ENCODE measurements around the gene FYB1. TPM values are rescaled to one million over a fixed set of nuclear protein-coding genes. Genes with fewer than 3 reads are reported as not detected.
"Not testable (repeated sequence)": the region's sequence is repeated elsewhere in the genome, so short reads cannot be mapped to it uniquely, and the experiment has no call there.

The FYB1 gene
- total RNA-seq, 1 donor from 2014 or later, result not detected

- no peak overlapping the region for H3K27ac Mint-ChIP-seq (ENCODE audit: unreplicated experiment)
- no peaks in the 10 kb centered on the region for H3K27me3 Mint-ChIP-seq (ENCODE audit: unreplicated experiment)
- H3K4me3 Mint-ChIP-seq (ENCODE audit: unreplicated experiment), result no peak overlapping the region
- no peaks in the 10 kb centered on the region for H3K4me1 Mint-ChIP-seq (ENCODE audit: low read depth, unreplicated experiment)
- no peak for TF ChIP-seq CTCF (IDR thresholded peaks at IDR 0.05; ENCODE audit: partially characterized antibody, unreplicated experiment)
- no peaks in the 10 kb centered on the region for H3K36me3 Mint-ChIP-seq (ENCODE audit: unreplicated experiment)
- no peaks in the 10 kb centered on the region for H3K9me3 Mint-ChIP-seq (ENCODE audit: unreplicated experiment)
- DNase-seq, result no peak
These were observed 17.4 kb upstream of the FYB1 start for GRCh38 chr5:39236718-39237117.

- no peak overlapping the region for H3K4me3 Mint-ChIP-seq (ENCODE audit: unreplicated experiment)
- H3K36me3 Mint-ChIP-seq (ENCODE audit: unreplicated experiment), result no peaks in the 10 kb centered on the region
- H3K4me1 Mint-ChIP-seq (ENCODE audit: low read depth, unreplicated experiment), result no peaks in the 10 kb centered on the region
- H3K9me3 Mint-ChIP-seq (ENCODE audit: unreplicated experiment), result no peaks in the 10 kb centered on the region
- no peak for DNase-seq
- H3K27ac Mint-ChIP-seq (ENCODE audit: unreplicated experiment), result no peak overlapping the region
- H3K27me3 Mint-ChIP-seq (ENCODE audit: unreplicated experiment), result no peaks in the 10 kb centered on the region
- no peak for TF ChIP-seq CTCF (IDR thresholded peaks at IDR 0.05; ENCODE audit: partially characterized antibody, unreplicated experiment)
These were observed 16.3 kb upstream of the FYB1 start for GRCh38 chr5:39235648-39236047.

- H3K36me3 Mint-ChIP-seq (ENCODE audit: unreplicated experiment); H3K27me3 Mint-ChIP-seq (ENCODE audit: unreplicated experiment); DNase-seq; H3K4me3 Mint-ChIP-seq (ENCODE audit: unreplicated experiment); H3K27ac Mint-ChIP-seq (ENCODE audit: unreplicated experiment); H3K4me1 Mint-ChIP-seq (ENCODE audit: low read depth, unreplicated experiment); H3K9me3 Mint-ChIP-seq (ENCODE audit: unreplicated experiment): not testable (repeated sequence)
These were observed 15.1 kb upstream of the FYB1 start for GRCh38 chr5:39234494-39234893.

- Mint-ChIP-seq H3K27ac (ENCODE audit: unreplicated experiment) (no peak overlapping the region), H3K36me3 (ENCODE audit: unreplicated experiment) (no peaks in the 10 kb centered on the region), H3K27me3 (ENCODE audit: unreplicated experiment) (no peaks in the 10 kb centered on the region)
These were observed 14.4 kb upstream of the FYB1 start for GRCh38 chr5:39233783-39234182.

GRCh38 chr5:39231705-39232525, 12.6 kb upstream of the FYB1 start:
- Mint-ChIP-seq H3K27me3 (ENCODE audit: unreplicated experiment) (no peaks in the 10 kb centered on the region), H3K9me3 (ENCODE audit: unreplicated experiment) (no peaks in the 10 kb centered on the region), H3K27ac (ENCODE audit: unreplicated experiment) (no peak overlapping the region), H3K4me1 (ENCODE audit: low read depth, unreplicated experiment) (no peaks in the 10 kb centered on the region), H3K4me3 (ENCODE audit: unreplicated experiment) (no peak overlapping the region), H3K36me3 (ENCODE audit: unreplicated experiment) (no peaks in the 10 kb centered on the region)
- no peak for DNase-seq
- no peak for TF ChIP-seq CTCF (IDR thresholded peaks at IDR 0.05; ENCODE audit: partially characterized antibody, unreplicated experiment)

More at GRCh38 chr5:39233783-39234182, 14.4 kb upstream of the FYB1 start:
- H3K4me3 Mint-ChIP-seq (ENCODE audit: unreplicated experiment), result no peak overlapping the region
- no peaks in the 10 kb centered on the region for H3K9me3 Mint-ChIP-seq (ENCODE audit: unreplicated experiment)
- no peaks in the 10 kb centered on the region for H3K4me1 Mint-ChIP-seq (ENCODE audit: low read depth, unreplicated experiment)
- DNase-seq, result no peak
- no peak for TF ChIP-seq CTCF (IDR thresholded peaks at IDR 0.05; ENCODE audit: partially characterized antibody, unreplicated experiment)

Measured in glutamatergic neuron (in vitro differentiated cells).